GM18517 (cell line): ENCODE measurements around the gene KLC4.

ENCODE experiments used
- ATAC-seq: cut with Tn5 transposase; IDR thresholded peaks from one replicate; pipeline ENCODE4 v1.9.1; 2021; ENCODE audit warnings: mild to moderate bottlenecking, moderate library complexity; ENCODE audit not compliant: unreplicated experiment

Gene KLC4

DNA sequence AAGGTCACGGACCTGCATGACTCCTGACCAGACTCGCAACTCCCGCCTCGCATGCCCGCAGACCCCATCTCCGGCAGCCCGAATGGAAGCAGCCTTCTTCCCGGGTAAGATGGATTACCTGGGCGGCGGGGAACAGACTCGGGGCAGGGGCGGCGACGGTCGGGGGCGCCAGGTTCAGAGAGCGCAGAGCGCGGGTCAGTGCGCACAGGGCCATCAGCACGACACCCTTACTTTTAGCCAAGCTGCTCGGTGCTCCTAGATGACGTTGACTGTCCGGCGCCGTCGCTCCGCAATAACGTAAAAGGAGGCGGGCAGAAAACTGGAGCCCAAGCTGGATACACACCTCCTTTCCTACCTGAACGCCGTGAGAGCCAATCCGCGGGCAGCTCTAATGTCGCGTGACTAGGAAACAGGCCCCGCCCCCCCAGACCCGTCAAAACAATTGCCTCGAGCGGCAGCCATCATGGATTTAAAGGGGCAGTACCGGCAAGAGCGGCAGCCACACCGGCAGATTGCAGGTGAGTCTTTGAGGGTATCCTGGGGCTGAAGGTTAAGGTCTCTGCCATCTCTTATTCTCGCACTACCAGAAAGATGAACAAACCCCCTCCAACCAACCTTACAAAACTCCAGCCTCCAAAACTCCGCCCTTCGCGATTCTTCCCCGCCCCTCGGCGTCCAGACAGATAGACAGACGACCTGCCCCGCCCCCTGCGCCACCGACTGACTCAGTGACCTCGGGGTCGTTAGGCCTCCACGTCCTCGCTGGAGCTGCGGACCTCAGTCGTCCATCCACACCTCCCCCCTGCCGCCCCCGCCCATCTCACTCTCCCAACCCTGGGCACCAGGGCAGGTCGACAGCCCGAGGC is at the start of gene KLC4, which contains the start of gene MRPL2:
Gene KLC4, plus strand, starts transcription at position 464 of the 866 bp plus-strand sequence. CDS start 1,705 bp downstream, outside the sequence.
Gene MRPL2, minus strand, starts transcription at position 267 of the 866 bp plus-strand sequence. Its CDS starts 53 bp downstream, at position 214.
- peak; percentile 90 for ATAC-seq

DNA sequence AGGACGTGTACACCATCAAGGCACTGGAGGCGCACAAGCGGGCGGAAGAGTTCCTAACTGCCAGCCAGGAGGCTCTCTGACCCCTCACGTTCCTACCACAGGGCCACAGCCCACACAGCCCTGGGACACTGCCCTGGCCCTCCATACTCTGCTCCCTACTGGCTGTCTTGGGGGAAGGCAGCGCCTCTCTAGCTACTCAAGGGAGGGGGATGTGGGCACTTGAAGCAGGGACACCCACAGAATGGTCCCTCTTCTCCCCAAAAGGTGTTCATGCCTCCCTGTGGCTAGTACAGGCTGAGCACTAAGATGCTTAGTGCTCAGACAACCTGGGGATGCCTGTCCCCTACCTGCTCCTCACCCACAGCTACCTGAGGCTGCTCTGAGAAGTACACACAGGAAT is 48.2 kb upstream of the KLC4 start:
- no peak for ATAC-seq

DNA sequence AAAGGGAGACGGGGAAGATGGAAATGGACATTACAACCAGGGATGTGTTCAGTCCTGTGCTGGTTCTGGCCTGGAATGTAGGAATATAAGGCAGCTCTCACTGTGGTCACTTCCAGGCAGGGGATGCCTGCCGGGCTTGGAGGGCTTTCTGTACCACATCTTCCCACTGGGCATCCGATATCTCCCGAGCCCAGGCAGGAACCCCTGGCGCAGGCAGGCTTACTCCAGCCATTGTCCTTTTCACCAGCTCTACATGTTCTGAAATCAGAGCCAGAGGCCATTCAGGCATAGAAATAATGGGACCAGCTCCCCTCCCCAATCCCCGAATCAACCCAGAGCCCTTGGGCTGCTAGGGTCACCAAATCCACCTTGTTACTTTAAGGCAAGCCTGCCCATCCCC is 47.1 kb upstream of the KLC4 start:
- no peak for ATAC-seq

DNA sequence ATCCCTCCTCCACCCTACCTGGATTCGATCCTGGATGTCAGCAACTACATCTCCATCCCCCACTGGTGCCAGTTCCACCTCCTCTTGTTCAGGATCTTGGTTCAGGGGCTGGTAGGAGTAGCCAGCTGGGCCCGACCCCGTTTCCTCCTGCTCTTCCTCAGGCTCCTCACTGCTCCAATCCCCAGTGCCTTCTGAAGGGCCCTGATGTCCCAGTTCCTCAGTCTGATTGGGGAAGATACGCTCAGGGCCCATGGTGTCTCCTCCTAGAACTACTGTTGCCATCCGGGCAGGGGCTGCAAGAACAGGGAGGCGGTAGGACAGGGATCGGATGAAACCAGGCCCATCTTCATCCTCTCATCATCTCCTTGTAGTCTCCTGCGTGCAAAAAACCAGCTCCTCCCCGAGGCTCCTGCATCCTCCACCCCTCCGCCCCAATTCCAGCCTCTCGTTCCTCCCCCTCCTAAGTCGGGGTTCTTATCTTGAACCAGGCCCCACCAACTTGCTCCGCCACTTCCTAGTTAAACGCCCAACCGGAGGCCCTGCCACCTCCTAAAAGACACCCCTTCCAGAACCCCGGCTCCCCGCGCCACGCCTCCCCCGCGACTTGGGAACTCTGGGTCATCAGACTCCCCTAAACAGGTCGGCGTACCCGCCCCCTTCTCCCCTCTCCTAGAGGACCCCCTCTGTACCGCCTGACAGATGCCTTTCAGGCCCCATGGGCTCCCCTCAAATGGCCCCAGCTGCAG is 46.2 kb upstream of the KLC4 start:
- peak; percentile 2 for ATAC-seq

DNA sequence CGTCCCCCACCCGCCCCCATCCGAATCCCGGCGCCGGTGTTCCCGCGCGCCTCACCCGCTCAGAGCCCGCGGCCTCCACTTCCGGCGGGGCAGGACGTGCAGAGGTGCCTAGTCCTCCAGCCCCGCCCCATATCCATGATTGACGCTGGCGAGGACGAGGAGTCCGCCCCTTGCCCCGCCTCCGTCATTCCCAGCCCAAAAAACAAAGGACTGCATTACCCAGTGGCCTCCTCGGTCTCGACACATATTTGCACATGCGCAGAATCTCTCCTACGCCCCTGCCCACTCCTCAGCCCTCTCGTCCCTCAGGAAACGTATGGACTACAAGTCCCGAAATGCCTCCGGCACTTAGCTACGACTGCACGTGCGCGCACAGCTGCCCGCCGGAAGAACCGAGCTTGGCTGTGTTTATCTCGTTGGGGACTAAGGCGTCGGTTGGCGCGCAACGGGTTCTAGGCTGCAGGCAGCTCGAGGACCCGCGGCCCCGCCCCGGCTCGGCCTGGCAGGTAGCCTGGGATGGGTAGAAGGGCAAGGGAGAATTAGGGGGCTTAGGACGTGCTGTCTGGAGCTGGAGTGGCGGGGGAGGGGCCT is 45.5 kb upstream of the KLC4 start, which contains the start of the genes KLHDC3 and MEA1:
Gene KLHDC3, plus strand, starts transcription at position 407 of the 591 bp plus-strand sequence. CDS start 2,944 bp downstream, outside the sequence.
Gene MEA1, minus strand, starts transcription at position 104 of the 591 bp plus-strand sequence. CDS start 133 bp downstream, outside the sequence.
- peak; percentile 96 for ATAC-seq

DNA sequence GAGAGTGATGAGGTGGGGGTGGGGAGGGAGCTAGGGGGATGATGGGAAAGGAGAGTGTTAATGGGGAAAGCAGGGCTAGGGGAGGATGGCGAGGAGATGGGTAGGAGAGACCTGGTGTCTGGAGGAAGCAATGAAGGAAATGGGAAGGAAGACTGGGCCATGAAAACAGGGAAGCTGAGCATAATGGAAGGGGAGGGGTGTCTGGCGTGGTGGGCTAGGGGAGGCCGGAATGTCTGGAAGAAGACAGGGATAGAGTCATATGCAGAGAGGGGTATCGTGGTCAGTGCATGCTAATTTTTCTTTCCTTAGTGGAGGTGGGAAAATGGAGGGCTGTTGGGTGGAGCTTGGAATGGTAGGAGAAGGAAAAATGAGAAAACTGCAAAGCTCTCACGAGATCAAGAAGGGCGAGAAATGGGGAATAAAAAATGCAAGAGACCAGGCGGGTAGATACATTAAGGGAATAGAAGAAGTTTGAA is 45.0 kb upstream of the KLC4 start:
- no peak for ATAC-seq

DNA sequence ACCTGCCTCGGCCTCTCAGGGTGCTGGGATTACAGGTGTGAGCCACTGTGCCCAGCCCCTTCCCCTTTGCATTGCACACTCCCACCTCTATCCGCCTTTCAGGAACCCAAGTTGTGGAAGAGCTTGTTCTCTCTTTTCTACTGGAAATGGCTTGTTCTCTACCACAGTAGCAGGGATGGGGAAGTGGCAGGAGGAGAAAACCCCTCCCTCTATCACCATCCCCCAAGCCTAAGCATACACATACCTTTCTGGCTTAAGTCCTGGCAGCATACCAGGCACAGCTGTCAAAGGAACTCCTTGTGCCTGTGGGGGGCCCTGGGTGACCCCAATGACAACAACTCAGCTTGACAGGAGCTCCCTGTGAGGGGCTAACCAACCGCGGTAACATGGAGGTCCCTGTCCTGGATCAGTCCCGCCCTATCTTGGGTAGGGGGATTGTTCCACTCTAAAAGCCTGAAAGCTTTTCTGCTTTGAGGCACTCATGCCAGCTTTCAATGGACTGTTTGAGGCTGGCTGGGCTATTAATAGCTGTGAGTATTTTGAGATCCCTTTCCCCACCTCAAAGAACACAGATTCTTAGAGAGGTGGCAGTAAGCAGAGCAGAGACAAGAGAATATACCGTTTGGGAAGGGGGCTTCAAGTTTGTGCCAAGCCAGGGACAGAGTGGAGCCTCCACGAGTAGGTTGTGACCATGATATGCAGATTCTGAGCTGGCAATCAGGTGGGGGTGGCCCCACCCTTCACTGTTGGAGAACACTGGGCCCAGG is 43.1 kb upstream of the KLC4 start:
- ATAC-seq = no peak

DNA sequence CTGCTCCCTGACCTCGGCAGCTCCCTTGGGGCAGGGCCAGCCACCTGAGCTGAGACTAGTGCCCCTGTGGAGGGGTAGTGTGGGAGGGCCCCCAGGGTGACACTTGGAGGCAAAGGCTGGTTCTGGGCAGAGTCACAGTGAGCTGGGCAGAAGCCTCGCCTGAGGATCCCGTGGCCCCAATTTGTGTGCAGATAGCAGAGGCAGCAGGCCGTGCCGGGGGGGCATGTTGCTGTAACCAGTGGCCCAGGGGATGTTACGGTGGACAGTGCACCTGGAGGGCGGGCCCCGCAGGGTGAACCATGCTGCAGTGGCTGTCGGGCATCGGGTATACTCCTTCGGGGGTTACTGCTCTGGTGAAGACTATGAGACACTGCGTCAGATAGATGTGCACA is 42.5 kb upstream of the KLC4 start:
- ATAC-seq = no peak

DNA sequence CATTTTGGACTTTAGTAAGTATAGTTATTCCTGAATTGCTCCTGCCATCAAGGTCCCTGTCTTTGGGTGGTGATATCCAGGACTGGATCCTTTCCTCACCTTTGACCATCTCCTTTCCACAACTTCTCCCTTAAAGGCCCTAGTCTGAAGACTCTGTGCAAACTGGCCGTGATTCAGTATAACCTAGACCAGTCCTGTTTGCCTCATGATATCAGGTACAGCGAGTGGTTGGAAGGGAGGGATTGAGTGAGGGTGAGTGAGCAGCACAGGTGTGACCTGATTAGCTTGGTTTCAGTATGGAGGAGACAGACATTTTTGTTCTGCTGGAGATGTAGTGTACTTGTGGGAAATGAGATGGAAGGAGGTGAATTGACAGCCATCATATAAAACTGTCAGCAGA is 40.3 kb upstream of the KLC4 start:
- ATAC-seq = no peak

DNA sequence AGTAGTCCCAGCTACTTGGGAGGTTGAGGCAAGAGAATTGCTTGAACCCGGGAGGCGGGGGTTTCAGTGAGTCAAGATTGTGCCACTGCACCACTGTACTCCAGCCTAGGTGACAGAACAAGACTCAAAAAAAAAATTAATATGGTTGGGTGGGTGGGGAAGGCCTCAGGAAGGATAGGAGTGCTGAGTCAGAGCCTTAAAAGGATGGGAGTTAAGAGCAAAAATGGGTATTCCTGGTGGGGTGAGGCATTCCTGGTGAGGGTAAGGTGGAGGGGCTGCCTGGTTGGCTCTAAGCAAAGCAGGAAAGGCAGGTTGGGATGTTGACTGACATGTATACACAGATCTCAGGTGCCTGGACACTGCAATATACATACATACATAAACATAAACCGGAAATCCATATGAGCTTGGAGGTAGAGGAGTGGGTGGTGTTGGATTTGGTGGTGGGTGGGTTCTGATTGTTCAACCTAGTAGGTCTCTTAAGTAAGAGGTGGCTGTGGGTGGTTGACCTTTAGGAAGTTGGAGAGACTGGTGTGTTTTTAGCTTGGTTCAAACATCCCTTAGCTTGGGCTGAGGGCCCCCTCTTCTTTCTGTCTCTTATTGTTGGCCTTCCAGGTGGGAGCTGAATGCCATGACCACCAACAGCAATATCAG is 39.3 kb upstream of the KLC4 start:
- ATAC-seq = no peak

DNA sequence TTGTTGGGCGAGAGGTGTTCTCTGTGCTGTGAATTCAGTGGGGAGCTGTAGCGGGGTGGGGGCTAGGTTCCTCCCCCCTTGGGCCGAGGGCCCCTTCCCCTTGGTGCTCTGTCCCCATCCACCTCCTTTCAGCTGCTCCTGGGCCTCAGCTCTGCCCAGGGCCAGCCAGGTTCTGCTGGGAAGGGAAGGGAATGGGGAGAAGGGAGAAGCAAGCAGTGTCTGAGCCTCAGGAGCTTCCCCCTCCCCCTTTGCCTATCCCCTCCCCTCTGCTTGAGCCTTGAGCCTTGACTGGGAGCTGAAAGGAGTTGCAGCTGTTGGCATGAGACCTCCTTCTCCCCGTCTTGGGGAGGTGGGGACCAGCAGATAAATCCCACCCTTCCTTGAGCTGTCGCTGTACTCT is 38.6 kb upstream of the KLC4 start:
- no peak for ATAC-seq

DNA sequence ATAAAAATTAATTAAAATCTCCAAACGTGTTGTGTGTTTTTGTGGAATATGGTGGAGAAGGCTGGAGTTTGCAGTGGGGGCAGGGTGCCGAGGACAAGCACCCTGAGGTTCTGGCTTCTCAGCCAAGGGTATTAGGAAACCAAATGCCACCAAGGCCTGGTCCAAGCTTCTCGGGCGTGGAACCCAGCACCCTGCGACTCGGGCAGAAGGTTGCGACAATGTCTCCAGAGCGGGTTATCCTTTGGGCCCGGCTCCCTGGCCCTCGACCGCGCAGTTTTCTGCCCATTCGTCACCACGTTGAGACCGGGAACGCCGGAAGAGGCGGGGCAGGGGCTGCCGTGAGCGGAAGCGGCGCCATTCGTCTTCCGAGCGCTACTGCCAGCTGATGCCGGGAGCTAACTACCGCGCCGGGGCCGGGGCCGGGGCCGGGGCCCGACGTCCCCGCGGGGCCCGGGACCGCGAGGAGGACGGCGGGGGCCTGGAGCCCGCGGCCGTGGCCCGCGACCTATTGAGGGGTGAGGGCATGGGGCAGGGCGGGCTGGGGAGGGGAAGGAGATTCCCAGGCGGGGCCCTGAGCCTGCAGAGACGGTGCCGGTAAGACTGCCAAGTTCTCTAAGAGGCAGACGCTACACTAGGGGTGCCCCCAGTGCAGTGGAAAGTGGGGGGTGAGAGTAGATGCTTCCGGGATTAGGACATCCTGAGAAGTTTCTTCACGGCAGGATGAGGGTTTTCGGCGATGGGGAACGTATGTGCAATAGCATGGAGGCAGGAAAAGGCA is 38.0 kb upstream of the KLC4 start, which contains the start of gene RRP36:
Gene RRP36, plus strand, starts transcription at position 354 of the 778 bp plus-strand sequence. Its CDS starts 32 bp downstream, at position 386.
- peak; percentile 58 for ATAC-seq

DNA sequence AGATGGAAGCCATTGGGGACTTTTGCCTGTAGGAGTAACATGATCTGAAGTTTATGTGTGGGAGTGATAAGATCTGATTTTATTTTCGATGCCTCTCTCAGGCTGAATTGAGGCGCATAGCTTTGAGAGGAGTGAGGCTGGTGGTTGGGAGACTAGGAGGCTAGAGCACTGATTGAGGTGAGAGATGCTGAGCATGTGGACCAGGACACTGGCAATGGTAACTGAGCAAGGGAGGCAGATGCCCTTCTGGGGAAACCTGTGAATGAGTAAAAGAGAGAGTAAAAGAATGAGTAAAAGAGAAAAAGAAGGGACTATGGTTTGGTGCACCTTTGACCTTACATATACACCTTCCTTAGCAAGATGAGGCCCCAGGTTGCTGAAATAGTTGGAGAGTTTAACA is 35.0 kb upstream of the KLC4 start:
- ATAC-seq = no peak

DNA sequence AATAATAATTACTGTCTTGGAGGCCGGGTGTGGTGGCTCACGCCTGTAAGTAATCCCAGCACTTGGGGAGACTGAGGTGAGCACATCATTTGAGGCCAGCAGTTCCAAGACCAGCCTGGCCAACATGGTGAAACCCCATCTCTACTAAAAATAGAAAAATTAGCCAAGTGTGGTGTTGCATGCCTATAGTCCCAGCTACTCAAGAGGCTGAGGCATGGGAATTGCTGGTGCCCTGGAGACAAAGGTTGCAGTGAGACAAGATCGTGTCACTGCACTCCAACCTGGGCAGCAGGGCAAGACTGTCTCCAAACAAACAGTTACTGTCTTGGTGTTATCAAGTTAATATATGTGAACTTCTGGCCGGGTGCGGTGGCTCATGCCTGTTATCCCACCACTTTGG is 33.1 kb upstream of the KLC4 start:
- ATAC-seq = no peak

DNA sequence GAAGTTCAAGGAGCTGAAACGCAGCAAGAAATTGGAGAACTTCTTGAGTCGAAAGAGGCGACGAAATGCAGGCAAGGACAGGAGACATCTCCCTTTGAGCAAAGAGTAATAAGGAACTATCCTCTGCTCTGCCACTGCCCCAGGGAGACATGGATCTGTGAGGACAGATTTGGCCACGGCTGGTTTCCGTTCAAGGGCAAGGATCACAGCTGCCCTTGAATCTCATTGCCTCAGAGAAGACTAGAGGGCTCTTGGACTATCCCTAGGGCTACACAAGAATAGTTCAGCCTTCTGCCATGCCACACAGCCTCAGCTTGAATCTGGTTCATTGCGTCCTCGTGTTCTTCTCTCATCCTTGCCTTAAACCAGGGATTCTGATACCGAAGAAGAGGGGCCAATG is 30.3 kb upstream of the KLC4 start:
- no peak for ATAC-seq

DNA sequence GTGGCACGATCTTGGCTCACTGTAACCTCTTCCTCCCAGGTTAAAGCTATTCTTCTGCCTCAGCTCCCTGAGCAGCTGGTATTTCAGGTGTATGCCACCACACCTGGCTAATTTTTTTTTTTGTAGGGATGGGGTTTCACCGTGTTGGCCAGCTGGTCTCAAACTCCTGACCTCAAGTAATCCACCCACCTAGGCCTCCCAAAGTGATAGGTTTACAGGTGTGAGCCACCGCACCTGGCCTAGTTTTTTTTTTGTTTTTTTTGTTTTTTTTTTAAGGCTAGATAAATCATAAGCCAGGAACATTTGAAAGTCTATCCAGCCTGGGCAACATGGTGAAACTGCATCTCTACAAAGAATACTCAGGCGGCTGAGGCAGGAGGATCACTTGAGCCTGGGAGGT is 27.1 kb upstream of the KLC4 start:
- no peak for ATAC-seq

DNA sequence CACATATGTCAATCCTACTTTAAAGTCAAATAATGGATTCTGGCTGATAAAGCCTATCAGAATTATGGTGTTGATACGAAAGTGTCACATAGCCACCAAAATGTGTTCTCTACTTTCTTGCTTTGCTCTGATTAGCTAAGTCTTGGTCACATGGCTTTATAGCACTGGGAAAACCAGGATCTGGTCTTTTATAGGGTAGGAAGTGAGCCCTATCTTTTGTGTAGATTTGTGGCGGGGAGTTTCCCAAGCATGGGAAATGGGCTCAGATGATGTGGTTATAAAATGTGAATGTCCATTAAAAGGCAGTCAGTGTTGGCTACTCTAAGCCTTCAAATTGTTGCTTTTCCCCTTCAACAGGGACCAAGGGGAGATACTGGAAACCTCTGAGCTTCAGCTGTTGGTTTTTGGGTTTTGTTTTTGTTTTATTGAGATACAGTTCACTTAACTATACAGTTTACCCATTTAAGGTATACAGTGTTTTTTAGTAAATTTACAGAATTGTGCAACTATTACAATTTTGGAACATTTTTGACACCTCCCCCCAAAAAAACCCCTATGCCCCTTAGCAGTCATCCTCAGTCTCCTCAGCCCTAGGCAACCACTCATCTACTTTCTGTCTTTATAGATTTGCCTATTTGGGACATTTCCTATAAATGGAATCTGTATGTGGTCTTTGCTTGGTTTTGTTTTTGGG is 25.8 kb upstream of the KLC4 start:
- ATAC-seq = no peak

DNA sequence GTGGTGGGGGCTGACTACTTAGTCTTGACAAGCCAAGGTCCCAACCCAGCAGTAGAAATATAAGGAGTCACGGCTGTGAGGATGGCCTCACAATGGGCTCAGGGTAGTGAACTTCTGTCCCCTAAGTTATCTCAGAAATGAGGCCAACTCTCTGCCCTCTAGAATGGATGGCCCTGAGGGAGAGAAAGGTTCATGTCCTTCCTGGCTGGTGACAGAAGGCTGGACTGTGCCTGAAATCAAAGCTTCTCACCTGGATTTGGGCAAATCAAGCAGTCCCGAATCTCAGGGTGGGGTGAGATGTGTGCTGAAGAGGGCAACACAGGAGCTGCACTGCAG is 25.3 kb upstream of the KLC4 start:
- ATAC-seq = no peak
